HG03159 (cell line): ENCODE data around the gene ACADM.
A peak's percentile ranks its signal among the peaks of the same experiment; 100 is the strongest.
"Not testable (repeated sequence)": the region's sequence is repeated elsewhere in the genome, so short reads cannot be mapped to it uniquely, and the experiment has no call there.

Experiments used
- ATAC-seq: cut with Tn5 transposase; IDR thresholded peaks from one replicate; pipeline ENCODE4 v1.9.1; 2021; ENCODE audit warnings: mild to moderate bottlenecking, moderate library complexity; ENCODE audit not compliant: unreplicated experiment

Gene ACADM

GRCh38 chr1:75733661-75734060, 9.2 kb downstream of the ACADM start:
- no peak for ATAC-seq

DNA sequence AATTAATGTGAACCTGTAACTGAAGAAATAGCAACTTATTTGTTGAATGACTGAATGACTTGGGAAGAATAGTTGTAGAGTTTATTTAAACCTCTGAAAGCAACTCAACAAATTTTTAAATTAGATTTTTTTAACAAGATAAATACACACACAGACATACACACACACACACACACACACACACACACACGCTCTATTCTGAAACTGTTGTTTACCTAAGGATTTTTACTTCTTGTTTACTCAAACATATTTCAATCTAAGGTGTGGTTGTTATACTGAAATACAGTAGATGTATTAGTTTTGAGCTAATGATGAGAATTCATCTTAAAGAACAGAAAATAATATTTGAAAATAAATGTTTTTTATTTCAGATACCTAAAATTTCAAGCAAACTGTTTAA, 11.5 kb downstream of the ACADM start:
- no peak for ATAC-seq

GRCh38 chr1:75742047-75742625, 17.6 kb downstream of the ACADM start:
- no peak for ATAC-seq

DNA sequence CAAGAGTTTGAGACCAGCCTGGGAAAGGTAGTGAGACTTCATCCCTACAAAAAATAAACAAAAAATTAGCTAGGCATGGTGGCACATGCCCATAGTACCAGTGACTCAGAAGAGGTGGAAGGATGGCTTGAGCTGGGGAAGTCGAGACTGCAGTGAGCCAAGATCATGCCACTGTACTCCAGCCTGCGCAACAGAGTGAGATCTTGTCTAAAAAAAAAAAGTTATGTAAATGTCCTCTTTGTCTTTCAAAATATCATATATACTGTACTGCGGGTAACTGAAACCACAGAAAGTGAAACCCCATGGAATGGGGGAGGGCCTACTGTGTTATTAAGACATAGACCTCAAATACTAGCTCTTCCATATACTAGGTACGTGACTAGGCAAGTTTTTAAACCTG, 20.8 kb downstream of the ACADM start:
- peak; percentile 79 for ATAC-seq

DNA sequence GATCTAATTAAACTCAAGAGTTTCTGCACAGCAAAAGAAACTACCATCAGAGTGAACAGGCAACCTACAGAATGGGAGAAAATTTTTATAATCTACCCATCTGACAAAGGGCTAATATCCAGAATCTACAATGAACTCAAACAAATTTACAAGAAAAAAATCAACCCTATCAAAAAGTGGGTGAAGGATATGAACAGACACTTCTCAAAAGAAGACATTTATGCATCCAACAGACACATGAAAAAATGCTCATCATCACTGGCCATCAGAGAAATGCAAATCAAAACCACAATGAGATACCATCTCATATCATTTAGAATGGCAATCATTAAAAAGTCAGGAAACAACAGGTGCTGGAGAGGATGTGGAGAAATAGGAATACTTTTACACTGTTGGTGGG, 32.7 kb downstream of the ACADM start:
- not testable (repeated sequence) for ATAC-seq

DNA sequence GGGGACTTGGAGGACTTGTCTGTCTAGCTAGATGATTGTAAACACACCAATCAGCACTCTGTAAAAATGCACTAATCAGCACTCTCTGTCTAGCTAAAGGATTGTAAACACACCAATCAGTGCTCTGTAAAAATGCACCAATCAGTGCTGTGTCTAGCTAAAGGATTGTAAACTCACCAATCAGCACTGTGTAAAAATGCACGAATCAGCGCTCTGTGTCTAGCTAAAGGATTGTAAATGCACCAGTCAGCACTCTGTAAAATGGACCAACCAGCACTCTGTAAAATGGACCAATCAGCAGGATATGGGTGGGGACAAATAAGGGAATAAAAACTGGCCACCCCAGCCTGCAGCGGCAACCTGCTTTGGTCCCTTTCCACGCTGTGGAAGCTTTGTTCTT, 34.0 kb downstream of the ACADM start:
- not testable (repeated sequence) for ATAC-seq

DNA sequence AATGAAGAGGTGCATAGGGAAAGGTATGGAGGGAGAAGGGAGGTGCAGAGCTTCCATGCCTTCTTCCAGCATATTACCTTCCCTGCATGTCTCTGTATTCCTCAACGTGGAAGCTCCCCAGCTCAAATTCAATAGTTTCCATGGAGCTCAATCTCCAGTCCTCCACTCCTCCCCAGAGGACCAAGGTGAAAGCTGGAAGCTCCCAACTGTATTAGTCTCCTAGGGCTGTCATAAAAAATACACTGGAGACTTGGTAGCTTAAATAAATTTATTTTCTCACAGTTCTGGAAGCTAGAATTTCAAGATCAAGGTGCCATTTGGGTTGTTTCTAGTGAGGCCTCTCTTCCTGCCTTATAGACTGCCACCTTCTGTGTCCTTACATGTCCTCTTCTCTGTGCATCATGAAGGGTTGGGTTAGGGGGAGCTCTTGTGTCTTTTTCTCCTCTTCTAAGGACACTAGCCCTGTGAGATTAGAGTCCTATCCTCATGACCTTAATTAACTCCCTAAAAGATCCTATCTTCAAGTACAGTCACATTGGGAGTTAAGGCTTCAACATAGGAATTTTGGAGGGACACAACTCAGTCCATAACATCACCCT, 39.6 kb downstream of the ACADM start:
- no peak for ATAC-seq

DNA sequence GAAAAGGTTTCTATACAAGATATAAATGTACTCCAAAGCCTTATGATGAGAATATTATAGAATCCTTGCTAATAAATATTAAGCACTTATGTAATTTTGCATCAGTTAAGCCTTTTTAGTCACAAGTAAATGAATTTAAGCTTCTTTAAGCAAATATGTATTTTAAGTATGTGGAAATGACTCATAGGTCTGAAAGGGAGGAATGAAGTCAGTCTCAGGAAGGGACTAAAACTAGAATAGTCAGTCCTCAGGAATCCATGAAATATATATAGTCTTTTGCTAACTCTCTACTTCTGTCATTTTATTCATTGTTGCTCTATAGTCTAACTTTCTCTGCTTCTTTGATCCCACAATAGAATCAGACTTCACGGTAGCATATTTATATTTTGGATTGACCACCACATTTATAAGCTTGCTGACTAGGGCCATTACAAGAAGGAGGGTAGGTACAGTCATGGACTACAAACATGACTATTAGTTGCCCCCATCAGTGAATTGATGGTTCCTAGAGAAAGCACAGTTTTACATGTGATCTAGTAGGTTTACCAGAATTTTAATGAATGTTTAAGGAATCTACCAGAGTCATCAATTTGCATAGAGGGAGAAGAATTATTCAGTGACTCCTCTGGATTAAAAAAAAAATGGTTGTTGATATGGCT, 41.3 kb downstream of the ACADM start:
- no peak for ATAC-seq

GRCh38 chr1:75768016-75768415, 43.5 kb downstream of the ACADM start:
- no peak for ATAC-seq

DNA sequence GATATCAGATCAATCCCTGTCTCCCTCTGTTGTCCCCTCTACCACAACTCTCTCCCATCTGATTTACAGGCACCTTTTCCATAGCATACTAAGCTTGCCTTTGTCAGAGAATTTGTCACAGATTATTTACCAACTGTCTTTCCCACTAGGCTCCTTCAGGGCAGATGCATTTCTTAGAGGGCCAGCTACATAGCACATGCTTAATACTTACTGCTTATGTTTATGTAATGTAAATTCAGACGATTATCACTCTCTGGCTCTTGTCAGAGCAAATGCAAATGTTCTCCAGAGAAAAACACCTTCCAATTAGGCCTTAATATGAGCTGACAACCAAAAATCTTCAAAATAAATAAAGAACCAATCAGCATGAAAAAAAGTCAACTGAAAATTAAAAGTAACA, 46.3 kb downstream of the ACADM start:
- no peak for ATAC-seq

DNA sequence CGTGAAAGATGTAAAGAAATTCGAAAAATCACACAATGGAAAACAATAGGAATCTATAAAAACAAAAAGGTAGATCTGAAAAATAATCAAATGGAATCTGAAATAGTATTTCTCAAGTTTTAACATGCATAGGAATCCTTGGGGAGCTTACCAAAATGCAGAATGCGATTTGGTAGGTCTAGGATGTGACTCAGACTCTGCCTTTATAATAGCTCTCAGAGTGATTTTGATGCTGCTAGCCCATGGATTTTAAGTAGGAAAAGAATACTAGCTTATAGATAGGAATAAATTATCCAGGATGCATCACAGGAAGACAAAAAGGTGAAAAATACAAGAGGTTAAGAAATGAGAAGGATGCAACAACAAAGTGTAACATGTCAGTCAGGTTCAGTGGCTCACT, 47.5 kb downstream of the ACADM start:
- ATAC-seq: no peak

GRCh38 chr1:75777812-75778211, 53.3 kb downstream of the ACADM start:
- not testable (repeated sequence) for ATAC-seq

DNA sequence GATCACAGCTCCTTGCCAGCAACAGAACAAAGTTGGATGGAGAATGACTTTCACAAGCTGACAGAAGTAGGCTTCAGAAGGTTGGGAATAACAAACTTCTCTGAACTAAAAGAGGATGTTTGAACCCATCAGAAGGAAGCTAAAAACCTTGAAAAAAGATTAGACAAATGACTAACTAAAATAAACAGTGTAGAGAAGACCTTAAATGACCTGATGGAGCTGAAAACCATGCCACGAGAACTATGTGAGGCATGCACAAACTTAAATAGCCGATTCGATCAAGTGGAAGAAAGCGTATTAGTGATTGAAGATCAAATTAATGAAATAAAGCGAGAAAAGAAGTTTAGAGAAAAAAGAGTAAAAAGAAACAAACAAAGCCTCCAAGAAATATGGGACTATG, 54.2 kb downstream of the ACADM start:
- ATAC-seq: not testable (repeated sequence)

DNA sequence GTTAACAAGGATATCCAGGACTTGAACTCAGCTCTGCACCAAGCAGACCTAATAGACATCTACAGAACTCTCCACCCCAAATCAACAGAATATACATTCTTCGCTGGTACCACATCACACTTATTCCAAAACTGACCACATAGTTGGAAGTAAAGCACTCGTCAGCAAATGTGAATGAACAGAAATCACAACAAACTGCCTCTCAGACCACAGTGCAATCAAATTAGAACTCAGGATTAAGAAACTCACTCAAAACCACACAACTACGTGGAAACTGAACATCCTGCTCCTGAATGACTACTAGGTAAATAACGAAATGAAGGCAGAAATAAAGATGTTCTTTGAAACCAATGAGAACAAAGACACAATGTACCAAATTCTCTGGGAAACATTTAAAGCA, 55.7 kb downstream of the ACADM start:
- ATAC-seq: not testable (repeated sequence)

- ATAC-seq: not testable (repeated sequence)
These were observed 59.4 kb downstream of the ACADM start for GRCh38 chr1:75783920-75784319.

GRCh38 chr1:75785320-75785982, 60.9 kb downstream of the ACADM start:
- peak; percentile 16 for ATAC-seq

GRCh38 chr1:75785983-75786853, 61.7 kb downstream of the ACADM start, which contains the start of gene RABGGTB:
Gene RABGGTB (plus strand): TSS chr1:75786256. CDS start chr1:75786272, 16 bp downstream.
- peak; percentile 83 for ATAC-seq

- no peak for ATAC-seq
These were observed 62.5 kb downstream of the ACADM start for GRCh38 chr1:75786901-75787493.

DNA sequence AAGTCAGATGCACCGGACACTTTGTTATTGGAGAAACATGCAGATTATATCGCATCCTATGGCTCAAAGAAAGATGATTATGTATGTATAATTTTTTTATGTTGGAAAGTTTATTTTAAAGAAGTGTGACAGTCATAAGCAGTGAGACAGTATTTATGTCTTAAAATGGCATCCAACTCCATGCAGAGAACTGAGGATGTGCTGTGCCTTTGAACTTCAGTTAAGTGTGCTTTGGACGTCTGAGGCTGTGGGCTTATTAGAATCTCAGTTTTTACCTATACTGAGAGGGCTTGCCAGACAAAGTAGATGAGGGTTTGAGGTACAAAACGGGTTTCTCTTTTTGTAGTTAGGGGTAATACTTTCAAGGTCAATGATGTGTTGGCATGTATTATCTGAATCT, 63.0 kb downstream of the ACADM start:
- ATAC-seq: no peak

- ATAC-seq: no peak
These were observed 65.5 kb downstream of the ACADM start for GRCh38 chr1:75789988-75790387.
